Measurements from ENCODE around the gene AKR1C3. TPM values are rescaled to one million over a fixed set of nuclear protein-coding genes. Genes with fewer than 3 reads are reported as not detected.
A peak's percentile ranks its signal among the peaks of the same experiment; 100 is the strongest.

AKR1C3 gene
- total and polyA plus RNA-seq, 8 donors: 8.7 to 36.1 (median 17.0) TPM

DNA sequence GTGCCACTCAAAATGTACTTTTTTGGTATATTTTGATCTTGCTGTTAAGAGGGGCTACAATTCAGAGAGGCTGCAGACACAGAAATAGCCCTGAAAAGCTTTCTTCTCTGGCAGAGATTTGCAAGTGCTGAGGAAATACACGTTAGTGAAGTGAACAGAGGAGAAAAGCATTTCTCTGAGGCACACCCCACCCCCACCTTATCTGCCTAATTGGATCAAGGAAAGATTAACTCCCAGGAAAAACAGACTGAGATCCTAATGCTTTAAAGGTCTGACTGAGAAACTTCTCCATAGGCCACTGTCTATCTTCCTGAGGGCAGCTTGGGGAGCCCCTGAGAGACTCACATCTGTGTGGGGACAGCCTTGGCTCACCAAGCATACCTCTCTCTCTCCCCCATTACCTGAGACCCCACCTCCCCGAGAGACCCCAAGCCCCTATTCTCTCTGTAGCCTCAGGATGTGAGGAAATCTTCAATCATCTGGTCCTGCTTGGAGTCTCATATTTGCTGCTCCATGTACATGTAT is 14.8 kb upstream of the AKR1C3 start:
- TF ChIP-seq, protein P1, sequence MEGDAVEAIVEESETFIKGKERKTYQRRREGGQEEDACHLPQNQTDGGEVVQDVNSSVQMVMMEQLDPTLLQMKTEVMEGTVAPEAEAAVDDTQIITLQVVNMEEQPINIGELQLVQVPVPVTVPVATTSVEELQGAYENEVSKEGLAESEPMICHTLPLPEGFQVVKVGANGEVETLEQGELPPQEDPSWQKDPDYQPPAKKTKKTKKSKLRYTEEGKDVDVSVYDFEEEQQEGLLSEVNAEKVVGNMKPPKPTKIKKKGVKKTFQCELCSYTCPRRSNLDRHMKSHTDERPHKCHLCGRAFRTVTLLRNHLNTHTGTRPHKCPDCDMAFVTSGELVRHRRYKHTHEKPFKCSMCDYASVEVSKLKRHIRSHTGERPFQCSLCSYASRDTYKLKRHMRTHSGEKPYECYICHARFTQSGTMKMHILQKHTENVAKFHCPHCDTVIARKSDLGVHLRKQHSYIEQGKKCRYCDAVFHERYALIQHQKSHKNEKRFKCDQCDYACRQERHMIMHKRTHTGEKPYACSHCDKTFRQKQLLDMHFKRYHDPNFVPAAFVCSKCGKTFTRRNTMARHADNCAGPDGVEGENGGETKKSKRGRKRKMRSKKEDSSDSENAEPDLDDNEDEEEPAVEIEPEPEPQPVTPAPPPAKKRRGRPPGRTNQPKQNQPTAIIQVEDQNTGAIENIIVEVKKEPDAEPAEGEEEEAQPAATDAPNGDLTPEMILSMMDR (IDR thresholded peaks at IDR 0.05): no peak
- intact Hi-C loops (cut with DNase I): no loop called here
- H3K27ac ChIP-seq: no peak overlapping the region

DNA sequence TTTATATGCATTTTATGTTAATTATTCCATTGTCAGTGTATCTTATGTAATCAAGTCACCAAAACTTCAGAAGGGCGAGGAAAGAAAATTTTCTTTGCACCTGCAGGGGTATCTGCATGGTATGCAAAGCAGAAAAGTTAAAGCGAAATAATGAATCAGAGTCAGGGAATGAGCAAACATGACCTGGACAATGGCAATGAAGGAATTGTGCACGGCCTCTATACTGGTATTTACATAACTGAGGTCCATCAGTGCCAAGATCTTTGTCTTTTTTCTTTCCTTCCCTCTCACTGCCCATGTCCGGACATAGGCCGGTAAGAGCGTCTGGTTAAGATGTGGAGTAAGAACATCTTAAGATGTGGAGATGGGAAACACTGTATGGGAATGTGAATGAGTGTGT is 14.4 kb upstream of the AKR1C3 start:
- Histone ChIP-seq H3K4me1 (peaks cover 0 to 5% (median 0%) of the 10 kb centered on the region in 3 donors), H3K9me3 (no peaks in the 10 kb centered on the region), H3K4me3 (no peak overlapping the region), H3K27ac (no peak overlapping the region), H3K36me3 (no peaks in the 10 kb centered on the region), H3K27me3 (no peaks in the 10 kb centered on the region)
- ATAC-seq (no peak), DNase-seq (no peak), FAIRE-seq (no peak)
- WGBS, 2 donors: 84 to 88% methylated on average over 6 of the region's 6 CpGs
- TF ChIP-seq, protein P1 (IDR thresholded peaks at IDR 0.05): no peak
- intact Hi-C loops (cut with DNase I): no loop called here

More for the DNA sequence above, 14.8 kb upstream of the AKR1C3 start:
- ATAC-seq (peak in 1 of 4 donors; percentile 27), DNase-seq (no peak), FAIRE-seq (no peak)
- Histone ChIP-seq H3K4me3 (no peak overlapping the region), H3K36me3 (no peaks in the 10 kb centered on the region), H3K4me1 (peaks cover 0 to 5% (median 0%) of the 10 kb centered on the region in 3 donors), H3K27me3 (no peaks in the 10 kb centered on the region), H3K9me3 (no peaks in the 10 kb centered on the region)
- 37 to 44% methylated on average over 2 of the region's 2 CpGs for WGBS, 2 donors

DNA sequence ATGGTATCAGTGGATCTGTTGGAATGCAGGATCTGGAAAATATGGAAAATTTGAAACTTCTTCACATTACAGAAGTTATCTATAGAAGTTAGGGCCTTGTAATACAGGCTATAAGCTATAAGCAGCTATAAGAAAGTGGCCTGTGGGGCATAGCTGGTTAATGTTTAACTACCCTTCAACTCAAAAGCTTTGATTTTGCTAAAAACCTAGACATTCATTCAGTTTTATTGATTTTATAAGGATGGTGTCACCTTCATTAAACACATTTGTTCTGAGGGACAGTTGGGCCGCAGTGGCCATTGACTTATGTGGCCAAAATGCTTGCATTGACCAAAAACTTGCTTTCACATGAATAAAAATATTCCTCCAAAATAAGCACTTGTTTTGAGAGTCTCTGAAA is 13.1 kb upstream of the AKR1C3 start:
- H3K27me3 ChIP-seq: no peaks in the 10 kb centered on the region
- intact Hi-C loops (cut with DNase I): no loop called here
- H3K9me3 ChIP-seq: no peaks in the 10 kb centered on the region
- no peak overlapping the region for H3K4me3 ChIP-seq
- 94 to 95% methylated on average over 1 of the region's 1 CpG for WGBS, 2 donors
- peaks cover 0 to 5% (median 0%) of the 10 kb centered on the region in 3 donors for H3K4me1 ChIP-seq
- H3K27ac ChIP-seq: no peak overlapping the region
- DNase-seq (no peak), FAIRE-seq (no peak), ATAC-seq (no peak)
- no peaks in the 10 kb centered on the region for H3K36me3 ChIP-seq
- TF ChIP-seq, protein P1 (IDR thresholded peaks at IDR 0.05): no peak

DNA sequence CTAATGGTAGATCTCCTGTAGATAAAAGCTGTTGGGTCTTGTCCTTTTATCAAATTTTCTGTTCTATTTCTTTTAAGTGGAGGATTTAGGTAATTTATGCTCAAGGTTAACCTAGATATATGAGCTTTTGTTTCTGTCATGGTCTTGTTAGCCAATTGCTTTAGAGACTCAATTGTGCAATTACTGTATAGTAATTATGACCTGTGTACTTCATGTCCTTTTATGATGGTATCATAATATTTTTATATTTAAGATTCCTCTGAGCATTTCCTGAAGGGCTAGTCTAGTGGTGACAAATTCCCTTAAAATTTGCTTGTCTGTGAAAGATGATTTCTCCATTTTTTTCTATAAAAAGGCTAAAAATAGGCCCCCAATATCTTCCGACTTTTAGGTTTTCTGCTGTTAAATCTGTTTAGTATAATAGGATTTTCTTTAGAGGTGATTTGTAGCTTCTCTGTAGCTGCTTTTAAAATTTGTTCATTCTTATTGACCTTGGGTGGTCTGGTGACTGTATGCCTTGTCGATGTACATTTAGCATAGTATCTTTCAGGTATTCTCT is 5.4 kb upstream of the AKR1C3 start:
- Histone ChIP-seq H3K9me3 (peaks cover 0 to 3% (median 0%) of the 10 kb centered on the region in 4 donors), H3K36me3 (no peaks in the 10 kb centered on the region), H3K27ac (no peak overlapping the region), H3K4me3 (no peak overlapping the region), H3K4me1 (peaks cover 3 to 13% (median 5%) of the 10 kb centered on the region in 3 donors), H3K27me3 (no peaks in the 10 kb centered on the region)
- WGBS, 2 donors: 92 to 95% methylated on average over 2 of the region's 2 CpGs
- ATAC-seq: no peak
- intact Hi-C loops (cut with DNase I): no loop called here
- DNase-seq: no peak
- TF ChIP-seq, protein P1 (IDR thresholded peaks at IDR 0.05): no peak
- FAIRE-seq: no peak

DNA sequence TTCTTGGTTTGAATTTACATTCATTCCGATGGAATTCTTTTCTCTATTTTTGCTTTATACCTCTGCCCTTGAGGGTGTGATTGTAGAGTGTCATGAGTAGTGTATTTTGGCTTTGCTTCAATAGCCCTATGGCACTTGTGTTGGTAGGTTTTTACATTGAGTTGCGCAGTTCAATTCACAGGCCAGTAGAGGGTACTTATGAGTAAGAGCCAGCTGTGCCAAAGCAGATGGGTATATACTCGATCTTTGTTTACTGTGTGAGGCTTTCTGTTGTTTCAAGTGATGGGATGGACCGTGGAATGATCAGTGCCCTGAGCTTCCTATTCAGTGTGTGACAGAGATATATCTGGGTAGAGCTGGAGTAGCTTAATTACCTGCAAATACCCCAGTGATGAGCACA is 4.3 kb upstream of the AKR1C3 start:
- Histone ChIP-seq H3K36me3 (no peaks in the 10 kb centered on the region), H3K4me1 (peaks cover 4 to 16% (median 9%) of the 10 kb centered on the region in 3 donors), H3K4me3 (no peak overlapping the region), H3K27me3 (no peaks in the 10 kb centered on the region), H3K27ac (no peak overlapping the region), H3K9me3 (peaks cover 0 to 3% (median 0%) of the 10 kb centered on the region in 4 donors)
- 58 to 59% methylated on average over 4 of the region's 4 CpGs for WGBS, 2 donors
- DNase-seq (no peak), FAIRE-seq (no peak), ATAC-seq (no peak)
- intact Hi-C loops (cut with DNase I): loop anchor here in 1 of 3 donors (10.0 kb wide), 1 partner anchor 245 kb away; no protein-coding TSS in a partner anchor
- TF ChIP-seq, protein P1 (IDR thresholded peaks at IDR 0.05): no peak
